IMR-90 (cell line): ENCODE data around the gene ADGRD1. TPM values are rescaled to one million over a fixed set of nuclear protein-coding genes. Genes with fewer than 3 reads are reported as not detected.

Experiments used
- ATAC-seq: fragments of 200-7000 bp; cut with Tn5 transposase; 2 replicates; pipeline ENCODE4 v1.9.1; 2020; ENCODE audit warnings: low read depth, mild to moderate bottlenecking, moderate library complexity
- BruUV-seq: library from RNA; stranded (reverse); fragments of 400-500 nt; replicated peaks from 2 replicates; lab custom pipeline; 2021; lab: Mats Ljungman, UMichigan
- CTCF ChIA-PET: fragments of 300-600 bp; formaldehyde crosslinking; extraction: SDS; loops from one replicate; lab custom pipeline; 2021; ENCODE audit warnings: antibody characterized with exemption; lab: Yijun Ruan, JAX
- POLR2A ChIA-PET: fragments of 300-600 bp; sonication (Branson Sonifier 250); formaldehyde crosslinking; loops from one replicate; lab custom pipeline; 2022; ENCODE audit warnings: antibody characterized with exemption; ENCODE audit not compliant: unreplicated experiment; lab: Charles Lee
- DNase-seq: peaks from one replicate; pipeline ENCODE4 v3.0.0; 2013
- H2AFZ ChIP-seq: replicated peaks from 2 replicates; pipeline ENCODE3; 2013; ENCODE audit warnings: low read length, mild to moderate bottlenecking; ENCODE audit not compliant: poor library complexity
- H2AK5ac ChIP-seq: 2 replicates; pipeline ENCODE4 v1.6.1; 2013; ENCODE audit warnings: low read depth, low read length, inconsistent platforms
- H2AK9ac ChIP-seq: replicated peaks from 2 replicates; pipeline ENCODE3; 2013; ENCODE audit warnings: mild to moderate bottlenecking, low read depth, low read length, moderate library complexity; ENCODE audit not compliant: poor library complexity
- H2BK120ac ChIP-seq: 2 replicates; pipeline ENCODE4 v1.6.1; 2013; ENCODE audit warnings: low read depth, low read length, inconsistent platforms
- H2BK15ac ChIP-seq: 3 replicates; pipeline ENCODE4 v1.6.1; 2013; ENCODE audit warnings: low read depth, low read length, inconsistent platforms
- H2BK20ac ChIP-seq: 2 replicates; pipeline ENCODE4 v1.6.1; 2013; ENCODE audit warnings: low read depth, mild to moderate bottlenecking, inconsistent platforms, low read length, moderate library complexity
- H2BK5ac ChIP-seq: 2 replicates; pipeline ENCODE4 v1.6.1; 2013; ENCODE audit warnings: mild to moderate bottlenecking, low read depth, low read length, inconsistent platforms; ENCODE audit not compliant: poor library complexity, severe bottlenecking
- H3K14ac ChIP-seq: replicated peaks from 2 replicates; pipeline ENCODE4 v1.6.1; 2013; ENCODE audit warnings: low read depth, low read length, inconsistent platforms
- H3K18ac ChIP-seq: 2 replicates; pipeline ENCODE4 v1.6.1; 2013; ENCODE audit warnings: low read depth, low read length, control low read depth
- H3K23ac ChIP-seq: 2 replicates; pipeline ENCODE4 v1.6.1; 2013; ENCODE audit warnings: low read depth, low read length, inconsistent platforms
- H3K27ac ChIP-seq: 2 replicates; pipeline ENCODE4 v1.5.1; 2013; ENCODE audit warnings: mild to moderate bottlenecking, control low read depth, low read length; ENCODE audit not compliant: insufficient read depth
- H3K27me3 ChIP-seq: 2 replicates; pipeline ENCODE4 v1.6.1; 2013; ENCODE audit warnings: low read length; ENCODE audit not compliant: control insufficient read depth, insufficient read depth
- H3K36me3 ChIP-seq: 2 replicates; pipeline ENCODE4 v1.6.1; 2013; ENCODE audit warnings: low read length, mixed read lengths; ENCODE audit not compliant: control insufficient read depth, insufficient read depth
- H3K4ac ChIP-seq: 2 replicates; pipeline ENCODE4 v1.6.1; 2013; ENCODE audit warnings: low read depth, low read length, inconsistent platforms
- H3K4me1 ChIP-seq: 2 replicates; pipeline ENCODE4 v1.6.1; 2013; ENCODE audit warnings: low read length, mixed read lengths; ENCODE audit not compliant: control insufficient read depth, insufficient read depth
- H3K4me2 ChIP-seq: 2 replicates; pipeline ENCODE4 v1.6.1; 2013; ENCODE audit warnings: low read depth, mild to moderate bottlenecking, control low read depth, low read length, moderate library complexity
- H3K4me3 ChIP-seq: 2 replicates; pipeline ENCODE4 v1.5.1; 2013; ENCODE audit warnings: low read depth, mild to moderate bottlenecking, control low read depth, low read length, moderate library complexity; ENCODE audit not compliant: insufficient read depth
- H3K56ac ChIP-seq: 2 replicates; pipeline ENCODE4 v1.6.1; 2013; ENCODE audit warnings: low read length, inconsistent platforms; ENCODE audit not compliant: insufficient read depth; ENCODE audit errors: extremely low read depth
- H3K79me1 ChIP-seq, 2 experiments: 2 replicates each; pipeline ENCODE4 v1.6.1; 2013; ENCODE audit warnings: low read length in 2 of 2, inconsistent platforms in 1 of 2, low read depth in 1 of 2
- H3K9ac ChIP-seq: 2 replicates; pipeline ENCODE4 v1.6.1; 2013; ENCODE audit warnings: low read depth, low read length, control low read depth
- H3K9me1 ChIP-seq: 2 replicates; pipeline ENCODE4 v1.6.1; 2013; ENCODE audit warnings: low read length, inconsistent platforms; ENCODE audit not compliant: insufficient read depth
- H3K9me3 ChIP-seq: 2 replicates; pipeline ENCODE4 v1.6.1; 2013; ENCODE audit warnings: low read length; ENCODE audit not compliant: control insufficient read depth, insufficient read depth
- H4K20me1 ChIP-seq: 2 replicates; pipeline ENCODE4 v1.6.1; 2013; ENCODE audit warnings: low read length, inconsistent platforms; ENCODE audit not compliant: insufficient read depth
- H4K5ac ChIP-seq: 2 replicates; pipeline ENCODE4 v1.6.1; 2013; ENCODE audit warnings: mild to moderate bottlenecking, low read depth, low read length, control low read depth
- H4K8ac ChIP-seq, 2 experiments: 2 replicates each; pipeline ENCODE4 v1.6.1; 2013; ENCODE audit warnings: low read depth in 2 of 2, low read length in 2 of 2, control low read depth in 1 of 2, inconsistent platforms in 1 of 2
- H4K91ac ChIP-seq: 2 replicates; pipeline ENCODE4 v1.6.1; 2013; ENCODE audit warnings: low read depth, low read length, inconsistent platforms; ENCODE audit not compliant: insufficient read depth
- CEBPB ChIP-seq: IDR thresholded peaks from 2 replicates; pipeline ENCODE4 v1.6.1; 2012; ENCODE audit warnings: low read depth, low read length, improper control_type of control experiment
- FOS ChIP-seq: fragments of 150-350 bp; IDR thresholded peaks from 2 replicates; pipeline ENCODE4 v1.6.1; 2016; ENCODE audit warnings: low read depth, low read length
- MAZ ChIP-seq: IDR thresholded peaks from 2 replicates; pipeline ENCODE4 v1.6.1; 2012; ENCODE audit warnings: low read depth, mild to moderate bottlenecking, low read length, improper control_type of control experiment, moderate library complexity, borderline replicate concordance
- MXI1 ChIP-seq: IDR thresholded peaks from 2 replicates; pipeline ENCODE4 v1.6.1; 2012; ENCODE audit warnings: low read depth, mild to moderate bottlenecking, low read length, moderate library complexity, borderline replicate concordance
- NFE2L2 ChIP-seq: fragments of 150-350 bp; IDR thresholded peaks from 2 replicates; pipeline ENCODE4 v1.6.1; 2016; ENCODE audit warnings: low read depth, mild to moderate bottlenecking, low read length
- RCOR1 ChIP-seq: IDR thresholded peaks from 2 replicates; pipeline ENCODE4 v1.6.1; 2012; ENCODE audit warnings: mild to moderate bottlenecking, low read length, improper control_type of control experiment; ENCODE audit not compliant: insufficient replicate concordance
- WGBS, 2 experiments: methylation state at CpG; one replicate each; pipeline versions ENCODE4 v1.1.5 to v1.1.7; 2013; ENCODE audit warnings: missing lambda C conversion rate in 2 of 2; ENCODE audit not compliant: insufficient read length in 1 of 2; ENCODE audit errors: extremely low coverage in 2 of 2; 5-methylcytosine and 5-hydroxymethylcytosine counted together
- dilution Hi-C: fragments of 300-500 bp; cut with HindIII; formaldehyde crosslinking; loops from one replicate; pipeline ENCODE4 v1.14.3; 2018; ENCODE audit warnings: low sequenced_read_pairs; ENCODE audit not compliant: unreplicated experiment
- in situ Hi-C: fragments of 300-500 bp; cut with MboI; formaldehyde crosslinking; loops from 3 replicates; pipeline ENCODE4 v1.14.3; 2019; ENCODE audit warnings: low sequenced_read_pairs, inconsistent platforms, mixed read lengths
- intact Hi-C: fragments of 100-400 bp; cut with micrococcal nuclease; formaldehyde crosslinking; loops from 2 replicates; pipeline ENCODE4 v1.10.0; 2022
- polyA plus RNA-seq, 3 experiments: library from polyadenylated mRNA; depleted of rRNA; stranded (reverse); fragments of >200 nt; gene quantifications; 2 replicates each; pipeline ENCODE4 v1.2.3, GENCODE V29; 2012; ENCODE audit warnings: low replicate concordance in 1 of 3
- total RNA-seq: library from RNA; depleted of rRNA; stranded (reverse); fragments of >200 nt; gene quantifications from 2 replicates; pipeline ENCODE4 v1.2.3, GENCODE V29; 2012
- TF ChIP-seq, protein P1 (sequence below): fragments of 150-350 bp; IDR thresholded peaks from 2 replicates; pipeline ENCODE4 v1.6.1; 2017; ENCODE audit warnings: mild to moderate bottlenecking, antibody characterized with exemption, low read length, low read depth

Gene ADGRD1
- total and polyA plus RNA-seq, 2 of the 4 experiments (the other 2 are of a cell fraction), result not detected

DNA sequence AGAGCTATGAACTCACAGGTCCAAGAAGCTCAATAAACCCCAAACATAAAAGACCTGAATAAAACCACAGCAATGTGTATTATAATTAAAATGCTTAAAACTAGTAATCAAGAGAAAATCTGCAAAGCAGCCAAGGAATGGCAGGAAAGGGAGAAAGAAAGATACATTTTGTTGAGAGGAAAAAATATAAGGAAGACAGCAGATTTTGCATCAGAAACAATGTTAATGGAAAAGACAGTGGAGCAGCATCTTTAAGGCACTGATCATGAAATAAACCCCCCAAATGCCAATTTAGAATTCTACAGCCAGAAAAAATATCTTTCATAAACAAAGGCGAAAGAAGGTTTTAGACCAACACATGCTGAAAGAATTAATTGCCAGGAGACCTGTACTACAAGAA, 42.5 kb upstream of the ADGRD1 start:
- Histone ChIP-seq H3K9me3 (no peaks in the 10 kb centered on the region; the same call in 1 of the 2 replicates), H2BK20ac (no peak overlapping the region), H3K4ac (no peak overlapping the region), H4K20me1 (no peaks in the 10 kb centered on the region), H2BK120ac (no peak overlapping the region), H3K18ac (no peak overlapping the region), H2BK15ac (no peak overlapping the region), H3K56ac (no peak overlapping the region), H3K23ac (no peak overlapping the region), H3K9ac (no peak overlapping the region), H3K27me3 (no peaks in the 10 kb centered on the region), H4K91ac (no peak overlapping the region), H3K4me2 (no peak overlapping the region), H3K9me1 (no peaks in the 10 kb centered on the region), H3K14ac (no peak overlapping the region), H2AK9ac (no peak overlapping the region), H2AFZ (no peak overlapping the region), H2AK5ac (no peak overlapping the region), H3K27ac (no peak overlapping the region), H3K4me1 (no peaks in the 10 kb centered on the region), H3K36me3 (no peaks in the 10 kb centered on the region), H3K4me3 (no peak overlapping the region), H4K8ac (no peak overlapping the region), H3K79me1 (no peaks in the 10 kb centered on the region), H2BK5ac (no peak overlapping the region), H4K5ac (no peak overlapping the region)
- in situ Hi-C loops (no loop called here), intact Hi-C loops (no loop called here), dilution Hi-C loops (no loop called here)
- no TSS peak for BruUV-seq
- WGBS, 2 experiments, result no CpG with 5 or more reads among the region's 1 CpG
- TF ChIP-seq MXI1 (no peak), NFE2L2 (no peak), RCOR1 (no peak), MAZ (no peak), FOS (no peak), CEBPB (no peak)
- TF ChIP-seq, protein P1, sequence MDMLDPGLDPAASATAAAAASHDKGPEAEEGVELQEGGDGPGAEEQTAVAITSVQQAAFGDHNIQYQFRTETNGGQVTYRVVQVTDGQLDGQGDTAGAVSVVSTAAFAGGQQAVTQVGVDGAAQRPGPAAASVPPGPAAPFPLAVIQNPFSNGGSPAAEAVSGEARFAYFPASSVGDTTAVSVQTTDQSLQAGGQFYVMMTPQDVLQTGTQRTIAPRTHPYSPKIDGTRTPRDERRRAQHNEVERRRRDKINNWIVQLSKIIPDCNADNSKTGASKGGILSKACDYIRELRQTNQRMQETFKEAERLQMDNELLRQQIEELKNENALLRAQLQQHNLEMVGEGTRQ, result no peak
- POLR2A ChIA-PET, result no interaction called here
- CTCF ChIA-PET, result no interaction called here
- ATAC-seq (no peak), DNase-seq (no peak)
